GM21723 (cell line): ENCODE data around the gene HPS3.
"Not testable (repeated sequence)": the region's sequence is repeated elsewhere in the genome, so short reads cannot be mapped to it uniquely, and the experiment has no call there.

ENCODE experiments used
- ATAC-seq: cut with Tn5 transposase; IDR thresholded peaks from one replicate; pipeline ENCODE4 v1.9.1; 2021; ENCODE audit warnings: mild to moderate bottlenecking, moderate library complexity; ENCODE audit not compliant: unreplicated experiment

HPS3 gene

GRCh38 chr3:149181182-149181581 lies 51.7 kb downstream of the HPS3 start:
- no peak for ATAC-seq

DNA sequence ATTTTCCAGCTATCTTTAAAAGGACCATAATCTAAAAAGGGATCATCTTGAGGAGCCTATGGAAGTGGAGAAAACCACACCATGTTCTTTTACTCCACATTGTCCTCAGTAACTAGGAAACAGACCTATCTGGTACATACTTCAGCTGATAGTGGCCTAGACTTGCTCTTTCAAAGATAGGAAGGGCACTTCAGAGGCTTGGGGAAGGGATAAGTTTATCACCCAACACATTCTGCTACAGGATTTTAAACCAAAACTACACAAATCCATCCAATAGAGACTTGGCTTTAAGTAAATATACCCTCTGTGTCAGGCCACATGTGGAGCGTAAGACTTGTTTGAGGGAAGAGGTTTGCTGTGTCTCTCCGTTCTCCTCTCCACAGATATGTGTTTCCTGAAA lies 56.8 kb downstream of the HPS3 start:
- no peak for ATAC-seq

DNA sequence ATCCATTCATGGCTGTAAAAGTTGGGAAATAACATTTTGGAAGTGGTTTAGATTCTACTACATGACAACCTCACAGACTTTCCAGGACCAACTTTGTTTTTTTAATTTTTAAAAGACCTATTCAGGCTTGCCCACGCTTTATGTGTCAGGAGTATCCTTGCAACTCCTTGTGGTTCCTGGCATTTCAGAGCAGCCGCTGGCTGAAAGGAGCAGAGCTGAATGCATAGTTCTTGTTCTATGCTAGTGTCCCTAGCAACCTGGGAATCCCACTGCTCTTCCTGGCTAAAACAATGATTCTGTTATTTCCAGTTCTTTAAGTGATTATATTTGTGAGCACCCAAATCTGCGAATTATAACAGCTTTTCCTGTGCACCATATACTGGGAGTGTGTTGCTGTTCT lies 57.3 kb downstream of the HPS3 start:
- ATAC-seq, result no peak

DNA sequence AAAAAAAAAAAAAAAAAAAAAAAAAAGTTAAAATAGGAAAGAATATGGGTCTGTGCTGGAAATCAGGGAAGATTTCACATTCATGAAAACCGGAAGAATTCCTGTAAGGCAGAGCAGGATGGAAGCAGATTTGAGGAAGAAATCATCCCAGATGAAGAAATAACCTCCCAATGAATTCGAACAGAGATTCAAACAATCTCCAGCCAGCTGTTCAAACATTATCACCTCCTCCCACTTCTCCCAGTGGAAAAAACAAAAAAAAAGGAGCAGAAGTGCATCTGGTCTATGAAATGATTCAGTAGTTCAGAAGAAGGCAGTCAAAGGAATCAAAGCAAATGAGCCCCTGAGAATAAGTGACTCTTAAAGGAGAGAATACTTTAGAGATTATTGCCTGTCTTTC lies 59.1 kb downstream of the HPS3 start:
- ATAC-seq, result no peak

DNA sequence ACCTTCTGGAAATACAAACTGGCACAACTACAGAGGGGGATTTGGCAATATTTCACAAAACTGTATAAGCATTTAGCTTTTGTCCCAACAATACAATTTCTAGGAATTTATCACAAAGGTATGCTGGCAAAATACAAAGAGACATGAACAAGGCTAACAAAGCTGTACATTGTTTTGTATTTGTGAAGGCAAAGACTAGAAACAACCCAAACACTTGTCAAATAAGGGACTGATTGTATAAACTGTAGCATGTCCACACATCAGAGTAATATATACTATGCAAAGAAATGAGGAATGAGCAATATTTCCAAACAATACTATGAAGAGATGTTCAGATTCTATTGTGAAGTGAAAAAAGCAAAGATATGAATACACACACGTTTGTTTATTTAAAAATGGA lies 65.8 kb downstream of the HPS3 start:
- ATAC-seq, result no peak

- ATAC-seq, result not testable (repeated sequence)
Measured at GRCh38 chr3:149196805-149197592, 67.6 kb downstream of the HPS3 start.

DNA sequence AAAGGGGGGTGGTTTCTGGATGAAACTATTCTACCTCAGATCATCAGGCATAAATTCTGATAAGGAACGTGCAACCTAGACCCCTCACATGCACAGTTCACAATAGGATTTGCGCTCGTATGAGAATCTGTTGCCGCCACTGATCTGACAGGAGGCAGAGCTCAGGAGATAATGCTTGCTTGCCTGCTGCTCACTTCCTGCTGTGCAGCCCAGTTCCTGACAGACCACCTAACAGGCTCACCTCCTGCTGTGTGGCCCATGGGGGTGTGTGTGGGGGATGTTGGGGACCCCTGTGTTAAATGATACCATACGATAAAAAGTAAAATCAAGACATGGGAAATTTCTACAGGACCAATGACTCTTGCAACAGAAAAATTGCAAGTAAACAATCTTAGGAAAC lies 68.2 kb downstream of the HPS3 start:
- no peak for ATAC-seq

- ATAC-seq, result no peak
Measured at GRCh38 chr3:149198611-149199010, 69.2 kb downstream of the HPS3 start.

DNA sequence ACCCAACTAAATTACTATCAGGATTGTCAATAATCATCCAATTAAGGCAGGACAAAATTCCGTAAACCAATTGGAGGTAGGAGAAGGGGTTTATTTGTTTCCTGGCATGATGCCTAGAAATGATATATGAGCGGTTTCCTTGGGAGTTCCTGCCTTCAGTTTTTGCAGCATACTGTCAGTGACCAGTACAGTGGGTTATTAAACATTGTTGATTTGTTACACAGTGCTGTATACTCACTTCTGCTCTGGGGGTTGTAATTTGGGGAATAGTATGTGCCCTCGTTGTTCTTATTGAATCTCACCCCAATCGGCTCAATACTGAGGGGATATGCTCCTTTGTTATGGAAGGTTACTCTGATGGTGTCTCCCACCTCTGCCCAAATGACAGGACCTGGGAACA lies 70.0 kb downstream of the HPS3 start:
- no peak for ATAC-seq

DNA sequence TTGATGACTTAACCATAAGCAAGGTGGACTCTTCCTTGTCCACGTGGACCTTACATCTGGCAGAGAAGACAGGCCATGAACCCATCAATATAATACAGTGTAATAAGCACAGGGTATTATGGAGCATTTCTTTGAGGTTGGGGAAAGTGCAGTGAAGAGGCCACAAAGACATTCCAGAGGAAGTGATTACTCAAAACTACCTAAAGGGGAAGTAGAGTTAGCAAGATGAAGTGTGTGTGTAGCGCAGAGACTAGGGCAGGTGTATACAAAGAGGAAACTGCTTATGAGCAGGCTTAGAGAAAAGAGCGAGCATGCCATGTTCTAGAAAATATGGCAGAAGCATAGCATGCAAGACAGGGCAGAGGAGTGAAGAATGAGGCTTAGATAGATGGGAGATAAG lies 74.3 kb downstream of the HPS3 start:
- ATAC-seq, result peak; percentile 99

DNA sequence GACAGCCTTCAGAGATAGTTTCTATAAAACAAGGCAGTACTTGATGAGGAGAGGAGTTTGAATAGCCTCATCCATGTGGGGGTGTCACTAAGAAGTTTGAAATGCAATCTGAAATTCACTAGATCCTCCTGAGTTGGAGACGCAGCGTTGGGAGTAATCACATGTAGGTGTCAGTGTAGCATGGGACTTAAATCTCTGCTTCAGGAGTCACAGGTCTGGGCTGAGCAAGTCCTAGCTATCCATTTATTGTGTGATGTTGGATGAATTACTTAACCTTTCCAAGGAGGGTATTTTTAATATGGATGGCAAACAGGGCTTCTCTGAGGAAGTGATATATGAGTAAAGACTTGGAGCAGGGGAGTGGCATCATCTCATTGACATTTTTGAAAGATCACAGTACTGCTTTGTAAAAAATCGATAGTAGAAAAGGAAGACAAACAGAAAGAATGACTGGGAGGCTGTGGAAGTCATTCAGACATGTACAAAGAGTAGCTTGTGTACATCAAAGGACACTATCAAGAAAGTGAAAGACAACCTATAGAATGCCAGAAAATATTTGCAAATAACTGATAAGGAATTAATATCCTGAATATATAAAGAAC lies 75.1 kb downstream of the HPS3 start:
- no peak for ATAC-seq

- no peak for ATAC-seq
Measured at GRCh38 chr3:149207475-149207874, 78.0 kb downstream of the HPS3 start.

GRCh38 chr3:149209431-149209830 lies 80.0 kb downstream of the HPS3 start:
- no peak for ATAC-seq

DNA sequence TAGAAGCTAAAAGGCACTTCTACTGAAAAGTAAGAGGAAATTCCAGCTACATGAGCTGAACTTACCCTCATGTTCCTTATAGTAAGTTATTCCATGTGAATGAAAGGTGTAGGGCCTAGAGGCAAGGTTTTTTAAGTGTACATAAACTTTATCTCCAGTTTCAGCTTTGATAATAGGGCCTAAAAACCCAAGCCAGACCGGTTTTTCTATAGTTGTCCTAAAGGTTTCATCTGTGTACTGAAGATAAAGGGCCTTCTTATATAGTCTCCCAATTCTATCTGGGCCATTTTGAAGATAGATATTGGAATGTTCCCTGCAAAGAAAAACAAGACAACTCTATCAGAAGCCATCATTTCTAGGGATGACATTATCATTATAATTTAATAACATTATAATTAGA lies 82.9 kb downstream of the HPS3 start:
- no peak for ATAC-seq

DNA sequence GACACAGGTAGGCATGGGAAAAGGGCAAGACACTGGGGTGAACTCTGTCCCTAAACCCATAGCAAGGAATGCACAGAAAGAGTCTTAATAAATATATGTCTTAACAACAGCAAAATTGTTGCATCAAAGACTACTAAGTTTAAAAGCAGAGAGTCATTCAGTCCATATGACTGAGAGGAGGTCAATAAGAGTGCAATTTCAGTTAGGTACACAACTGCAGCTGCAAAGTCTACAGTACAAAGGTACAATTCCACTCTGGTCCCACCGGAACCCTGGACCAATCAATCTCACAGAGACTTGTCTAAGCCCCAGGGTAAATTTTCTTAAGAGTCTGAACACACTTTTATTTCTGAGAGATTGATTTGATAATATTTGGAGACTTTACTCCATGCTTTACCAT lies 85.3 kb downstream of the HPS3 start:
- no peak for ATAC-seq

GRCh38 chr3:149215515-149215914 lies 86.1 kb downstream of the HPS3 start:
- no peak for ATAC-seq

GRCh38 chr3:149216193-149216869 lies 86.9 kb downstream of the HPS3 start:
- no peak for ATAC-seq

DNA sequence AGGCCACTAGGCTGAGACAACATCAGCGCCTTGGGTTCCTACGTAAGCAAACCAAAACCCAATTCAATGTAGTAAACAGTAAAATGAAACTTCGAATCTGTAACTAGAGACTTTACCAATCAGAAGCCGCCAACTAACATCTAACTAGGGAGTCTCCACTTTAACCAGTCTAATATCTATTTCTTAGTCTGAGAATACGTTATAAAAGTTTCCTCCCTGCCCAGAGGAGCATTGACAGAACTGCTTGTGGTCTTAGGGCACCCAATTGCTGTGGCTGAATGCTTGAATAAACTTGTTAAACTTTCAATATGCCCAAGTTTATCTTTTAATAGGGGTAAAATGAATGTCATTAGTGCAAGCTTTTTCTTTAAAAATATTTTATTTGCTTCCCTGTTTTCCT lies 87.9 kb downstream of the HPS3 start:
- no peak for ATAC-seq

DNA sequence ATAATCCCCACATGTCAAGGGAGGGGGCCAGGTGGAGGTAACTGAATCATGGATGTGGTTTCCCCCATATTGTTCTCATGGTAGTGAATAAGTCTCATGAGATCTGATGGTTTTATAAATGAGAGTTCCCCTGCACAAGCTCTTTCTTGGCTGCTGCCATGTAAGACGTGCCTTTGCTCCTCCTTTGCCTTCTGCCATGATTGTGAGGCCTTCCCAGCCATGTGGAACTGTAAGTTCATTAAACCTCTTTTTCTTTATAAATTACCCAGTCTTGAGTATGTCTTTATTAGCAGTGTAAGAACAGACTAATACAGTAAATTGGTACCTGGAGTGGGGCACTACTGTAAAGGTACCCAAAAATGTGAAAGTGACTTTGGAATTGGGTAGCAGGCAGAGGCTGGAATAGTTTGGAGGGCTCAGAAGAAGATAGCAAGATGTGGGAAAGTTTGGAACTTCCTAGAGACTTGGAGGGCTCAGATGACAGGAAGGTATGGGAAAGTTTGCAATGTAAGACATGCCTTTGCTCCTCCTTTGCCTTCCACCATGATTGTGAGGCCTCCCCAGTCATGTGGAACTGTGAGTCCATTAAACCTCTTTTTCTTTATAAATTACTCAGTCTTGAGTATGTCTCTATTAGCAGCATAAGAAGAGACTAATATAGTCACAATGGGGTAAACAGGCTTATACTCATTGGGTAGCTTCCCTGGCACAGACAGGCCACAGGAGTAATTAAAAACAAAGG lies 90.1 kb downstream of the HPS3 start:
- not testable (repeated sequence) for ATAC-seq

- no peak for ATAC-seq
Measured at GRCh38 chr3:149221783-149222517, 92.5 kb downstream of the HPS3 start, which contains the start of gene CP. Gene CP (minus strand): TSS chr3:149221829. CDS start chr3:149221792, 37 bp downstream.
